DMS114 treated with DMSO at 0.1 percent for 48 hours (cell line): Measurements from ENCODE around the gene PHLDB2.

Experiments
- DNase-seq: peaks from one replicate; lab custom pipeline; 2025; ENCODE audit not compliant: unreplicated experiment; lab: John Stamatoyannopoulos, UW

The PHLDB2 gene

DNA sequence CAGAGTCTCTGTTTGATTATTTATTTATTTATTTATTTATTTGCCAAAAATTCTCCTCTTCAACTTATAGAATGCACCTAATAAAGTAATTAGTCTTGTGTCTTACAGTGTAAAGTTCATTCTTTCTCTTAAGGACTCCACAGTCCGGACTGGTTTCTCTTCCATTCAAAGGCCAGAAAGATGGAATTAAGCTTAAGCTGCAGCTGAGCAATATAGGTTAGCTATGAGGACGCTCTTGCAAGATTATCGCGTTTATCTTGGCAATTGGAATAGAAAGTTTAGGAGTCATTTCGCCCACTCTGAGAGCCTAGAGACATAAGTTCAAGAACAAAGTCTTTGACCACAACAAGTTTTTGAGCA, 154.7 kb downstream of the PHLDB2 start:
- DNase-seq = no peak

- DNase-seq = no peak
Observed at GRCh38 chr3:112017091-112017490, 158.0 kb downstream of the PHLDB2 start.

DNA sequence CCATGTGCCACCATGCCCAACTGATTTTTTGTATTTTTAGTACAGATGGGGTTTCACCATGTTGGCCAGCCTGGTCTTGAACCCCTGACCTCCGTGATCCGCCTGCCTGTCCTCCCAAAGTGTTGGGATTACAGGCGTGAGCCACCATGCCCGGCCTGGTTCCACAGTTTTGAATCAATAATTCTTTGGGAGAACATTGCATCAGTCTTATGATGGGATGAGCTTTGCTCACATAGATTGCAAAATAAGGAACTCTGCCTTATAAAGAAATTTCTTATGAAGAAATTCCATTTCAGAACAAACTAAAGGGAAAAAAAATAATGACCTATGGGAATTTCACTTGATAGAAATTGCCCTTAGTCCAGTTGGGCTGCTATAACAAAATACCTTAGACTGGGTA, 159.6 kb downstream of the PHLDB2 start:
- no peak for DNase-seq

DNA sequence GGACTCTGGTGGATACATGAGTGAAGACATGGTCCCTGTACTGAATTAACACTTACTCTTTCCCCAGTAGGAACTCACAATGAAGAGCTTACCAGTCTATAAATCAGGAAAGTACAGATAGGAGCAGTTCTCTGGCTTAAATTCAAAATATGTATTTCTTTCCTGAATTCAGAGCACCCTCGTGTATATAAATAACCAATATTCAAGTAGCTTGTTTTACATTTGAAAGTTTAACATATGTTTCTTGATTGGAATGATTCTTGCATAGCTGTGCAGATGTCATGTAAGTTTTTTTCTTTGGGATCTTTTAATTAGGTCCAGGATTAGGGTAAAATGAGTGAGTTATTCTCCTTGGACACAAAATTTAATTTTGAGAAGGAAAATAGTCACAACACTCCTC, 160.7 kb downstream of the PHLDB2 start:
- DNase-seq = no peak

- DNase-seq = no peak
Observed at GRCh38 chr3:112020674-112021085, 161.6 kb downstream of the PHLDB2 start.
